Mononuclear cell (primary cell): ENCODE measurements around the gene ABAT. TPM values are rescaled to one million over a fixed set of nuclear protein-coding genes. Genes with fewer than 3 reads are reported as not detected.
"Not testable (repeated sequence)": the region's sequence is repeated elsewhere in the genome, so short reads cannot be mapped to it uniquely, and the experiment has no call there.

Experiments used
- H3K27me3 ChIP-seq: 2 replicates; pipeline ENCODE4 v1.6.0; 2011; ENCODE audit warnings: low read length, control low read depth; ENCODE audit not compliant: insufficient read depth
- H3K4me1 ChIP-seq: 2 replicates; pipeline ENCODE4 v1.5.1; 2011; ENCODE audit warnings: mild to moderate bottlenecking, low read length, control low read depth; ENCODE audit not compliant: insufficient read depth
- H3K4me3 ChIP-seq: 2 replicates; pipeline ENCODE4 v1.5.1; 2011; ENCODE audit warnings: mild to moderate bottlenecking, low read length, moderate library complexity
- H3K9me3 ChIP-seq: 2 replicates; pipeline ENCODE4 v1.5.1; 2011; ENCODE audit warnings: low read depth, mild to moderate bottlenecking, control low read depth, low read length
- total RNA-seq: library from RNA; depleted of rRNA; stranded (reverse); fragments of >200 nt; gene quantifications from one replicate; pipeline ENCODE4 v1.2.3, GENCODE V29; 2012

The ABAT gene
- total RNA-seq, 1 donor: 2.5 TPM

GRCh38 chr16:8644211-8645140, 29.9 kb upstream of the ABAT start:
- H3K4me3 ChIP-seq: peak overlapping the region; percentile 26
- no peaks in the 10 kb centered on the region for H3K27me3 ChIP-seq
- H3K9me3 ChIP-seq: no peaks in the 10 kb centered on the region
- peaks cover 27% of the 10 kb centered on the region for H3K4me1 ChIP-seq

- Histone ChIP-seq H3K9me3 (no peaks in the 10 kb centered on the region), H3K27me3 (no peaks in the 10 kb centered on the region), H3K4me1 (peaks cover 27% of the 10 kb centered on the region), H3K4me3 (peak overlapping the region; percentile 26)
These were observed 29.3 kb upstream of the ABAT start for GRCh38 chr16:8645141-8645521.

- Histone ChIP-seq H3K9me3 (no peaks in the 10 kb centered on the region), H3K4me1 (peaks cover 27% of the 10 kb centered on the region), H3K27me3 (no peaks in the 10 kb centered on the region), H3K4me3 (no peak overlapping the region)
These were observed 28.6 kb upstream of the ABAT start for GRCh38 chr16:8645831-8646230.

- no peaks in the 10 kb centered on the region for H3K9me3 ChIP-seq
- no peaks in the 10 kb centered on the region for H3K27me3 ChIP-seq
- peaks cover 27% of the 10 kb centered on the region for H3K4me1 ChIP-seq
- no peak overlapping the region for H3K4me3 ChIP-seq
These were observed 27.9 kb upstream of the ABAT start for GRCh38 chr16:8646326-8647053.

- H3K4me3 ChIP-seq: no peak overlapping the region
- H3K4me1 ChIP-seq: peaks cover 27% of the 10 kb centered on the region
- no peaks in the 10 kb centered on the region for H3K9me3 ChIP-seq
- H3K27me3 ChIP-seq: no peaks in the 10 kb centered on the region
These were observed 26.6 kb upstream of the ABAT start for GRCh38 chr16:8647721-8648318.

- H3K4me1 ChIP-seq: peaks cover 23% of the 10 kb centered on the region
- H3K4me3 ChIP-seq: no peak overlapping the region
- no peaks in the 10 kb centered on the region for H3K9me3 ChIP-seq
- H3K27me3 ChIP-seq: no peaks in the 10 kb centered on the region
These were observed 25.5 kb upstream of the ABAT start for GRCh38 chr16:8648877-8649276.

- no peaks in the 10 kb centered on the region for H3K9me3 ChIP-seq
- H3K4me3 ChIP-seq: no peak overlapping the region
- no peaks in the 10 kb centered on the region for H3K27me3 ChIP-seq
- H3K4me1 ChIP-seq: peaks cover 12% of the 10 kb centered on the region
These were observed 24.4 kb upstream of the ABAT start for GRCh38 chr16:8649829-8650554.

- not testable (repeated sequence) for H3K4me1 ChIP-seq, H3K9me3 ChIP-seq, H3K27me3 ChIP-seq, H3K4me3 ChIP-seq
These were observed 22.5 kb upstream of the ABAT start for GRCh38 chr16:8651958-8652357.

- Histone ChIP-seq H3K4me1 (no peaks in the 10 kb centered on the region), H3K9me3 (no peaks in the 10 kb centered on the region), H3K4me3 (no peak overlapping the region), H3K27me3 (no peaks in the 10 kb centered on the region)
These were observed 19.2 kb upstream of the ABAT start for GRCh38 chr16:8655184-8655717.

GRCh38 chr16:8656376-8656775, 18.0 kb upstream of the ABAT start:
- no peaks in the 10 kb centered on the region for H3K9me3 ChIP-seq
- no peak overlapping the region for H3K4me3 ChIP-seq
- no peaks in the 10 kb centered on the region for H3K4me1 ChIP-seq
- no peaks in the 10 kb centered on the region for H3K27me3 ChIP-seq

GRCh38 chr16:8660841-8661301, 13.5 kb upstream of the ABAT start:
- Histone ChIP-seq H3K4me3 (no peak overlapping the region), H3K4me1 (no peaks in the 10 kb centered on the region), H3K9me3 (no peaks in the 10 kb centered on the region), H3K27me3 (no peaks in the 10 kb centered on the region)

GRCh38 chr16:8661703-8662102, 12.7 kb upstream of the ABAT start:
- no peaks in the 10 kb centered on the region for H3K4me1 ChIP-seq

GRCh38 chr16:8663192-8664089, 11.0 kb upstream of the ABAT start:
- H3K27me3 ChIP-seq: no peaks in the 10 kb centered on the region
- no peak overlapping the region for H3K4me3 ChIP-seq
- H3K9me3 ChIP-seq: no peaks in the 10 kb centered on the region
- H3K4me1 ChIP-seq: no peaks in the 10 kb centered on the region

More at GRCh38 chr16:8661703-8662102, 12.7 kb upstream of the ABAT start:
- Histone ChIP-seq H3K9me3 (no peaks in the 10 kb centered on the region), H3K4me3 (no peak overlapping the region), H3K27me3 (no peaks in the 10 kb centered on the region)

- Histone ChIP-seq H3K9me3 (no peaks in the 10 kb centered on the region), H3K27me3 (no peaks in the 10 kb centered on the region), H3K4me1 (no peaks in the 10 kb centered on the region)
These were observed 8.9 kb upstream of the ABAT start for GRCh38 chr16:8665529-8665928.

More at GRCh38 chr16:8665529-8665928, 8.9 kb upstream of the ABAT start:
- H3K4me3 ChIP-seq: no peak overlapping the region
